Fibroblast of pulmonary artery (primary cell): ENCODE measurements around the gene TPX2.

ENCODE experiments used
- DNase-seq: peaks from one replicate; pipeline ENCODE4 v3.0.0-alpha.2; 2010; ENCODE audit warnings: low read depth
- H3K4me3 ChIP-seq: replicated peaks from 2 replicates; pipeline ENCODE4 v1.5.1; 2011; ENCODE audit warnings: low read depth, mild to moderate bottlenecking, control low read depth, low read length, moderate library complexity
- CTCF ChIP-seq: IDR thresholded peaks from 2 replicates; pipeline ENCODE4 v1.5.1; 2011; ENCODE audit warnings: mild to moderate bottlenecking, control low read depth, low read length, inconsistent platforms; ENCODE audit errors: missing control alignments

The TPX2 gene

GRCh38 chr20:31839782-31840487, 100.8 kb downstream of the TPX2 start:
- TF ChIP-seq CTCF, result no peak
- no peak overlapping the region for H3K4me3 ChIP-seq
- no peak for DNase-seq

- TF ChIP-seq CTCF, result no peak
- peak; percentile 28 for DNase-seq
- no peak overlapping the region for H3K4me3 ChIP-seq
These were observed 102.1 kb downstream of the TPX2 start for GRCh38 chr20:31840906-31841816.

GRCh38 chr20:31841928-31842327, 102.8 kb downstream of the TPX2 start:
- H3K4me3 ChIP-seq, result no peak overlapping the region

GRCh38 chr20:31842471-31843157, 103.5 kb downstream of the TPX2 start:
- peak; percentile 83 for DNase-seq
- no peak for TF ChIP-seq CTCF
- no peak overlapping the region for H3K4me3 ChIP-seq

More at GRCh38 chr20:31841928-31842327, 102.8 kb downstream of the TPX2 start:
- DNase-seq, result peak; percentile 84
- no peak for TF ChIP-seq CTCF

GRCh38 chr20:31843288-31843687, 104.2 kb downstream of the TPX2 start:
- DNase-seq, result no peak
- H3K4me3 ChIP-seq, result no peak overlapping the region
- TF ChIP-seq CTCF, result no peak

GRCh38 chr20:31843881-31844280, 104.8 kb downstream of the TPX2 start:
- TF ChIP-seq CTCF, result no peak
- DNase-seq, result no peak
- no peak overlapping the region for H3K4me3 ChIP-seq
